Endometrial microvascular endothelial cells (primary cell): ENCODE results near the gene CHD5. TPM values are rescaled to one million over a fixed set of nuclear protein-coding genes. Genes with fewer than 3 reads are reported as not detected.

ENCODE experiments used
- in situ Hi-C: cut with HindIII; loops from 2 replicates; pipeline ENCODE4 v1.10.0; 2017; ENCODE audit warnings: low sequenced_read_pairs, low pct_unique_long_range_greater_than_20kb; ENCODE audit errors: inconsistent ontology term
- total RNA-seq: library from RNA; depleted of rRNA; stranded (reverse); fragments of >200 nt; gene quantifications from one replicate; pipeline ENCODE4 v1.2.3, GENCODE V29; 2015; ENCODE audit errors: inconsistent ontology term

CHD5 gene
- total RNA-seq, 1 donor from 2014 or later: not detected

DNA sequence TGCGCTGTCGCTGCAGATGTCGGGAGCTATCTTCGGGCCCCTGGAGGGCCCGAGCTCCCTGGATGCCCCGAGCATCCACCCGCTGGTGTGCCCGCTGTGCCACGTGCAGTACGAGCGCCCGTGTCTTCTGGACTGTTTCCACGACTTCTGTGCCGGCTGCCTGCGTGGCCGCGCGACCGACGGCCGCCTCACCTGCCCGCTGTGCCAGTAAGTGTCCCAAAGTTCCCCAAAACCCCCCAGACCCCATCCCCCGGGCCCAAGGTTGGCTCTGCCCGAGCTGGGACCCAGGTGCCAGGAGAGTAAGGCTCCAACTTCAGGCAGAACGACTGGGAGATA lies 26.4 kb upstream of the CHD5 start:
- in situ Hi-C loops: no loop called here

- in situ Hi-C loops: no loop called here
Measured at GRCh38 chr1:6205849-6206519, 25.9 kb upstream of the CHD5 start, which contains the start of gene RNF207. Gene RNF207 (plus strand): TSS chr1:6206119. CDS start chr1:6206536, 417 bp downstream.

DNA sequence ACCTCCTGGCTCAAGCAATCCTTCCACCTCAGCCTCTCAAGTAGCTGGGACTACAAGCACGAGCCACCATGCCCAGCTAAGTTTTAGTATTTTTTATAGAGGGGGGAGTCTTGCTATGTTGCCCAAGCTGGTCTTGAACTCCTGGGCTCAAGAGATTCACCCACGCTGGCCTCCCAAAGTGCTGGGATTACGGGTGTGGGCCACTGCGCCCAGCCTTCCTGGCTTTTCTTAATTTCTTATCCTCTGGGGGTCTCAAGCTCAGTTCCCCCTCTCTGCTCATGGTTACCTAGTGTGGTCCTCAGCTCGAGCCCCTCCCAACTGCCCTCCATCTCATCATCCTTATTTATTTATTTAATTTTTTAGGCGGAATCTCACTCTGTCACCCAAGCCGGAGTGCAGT lies 22.1 kb upstream of the CHD5 start:
- in situ Hi-C loops: no loop called here

DNA sequence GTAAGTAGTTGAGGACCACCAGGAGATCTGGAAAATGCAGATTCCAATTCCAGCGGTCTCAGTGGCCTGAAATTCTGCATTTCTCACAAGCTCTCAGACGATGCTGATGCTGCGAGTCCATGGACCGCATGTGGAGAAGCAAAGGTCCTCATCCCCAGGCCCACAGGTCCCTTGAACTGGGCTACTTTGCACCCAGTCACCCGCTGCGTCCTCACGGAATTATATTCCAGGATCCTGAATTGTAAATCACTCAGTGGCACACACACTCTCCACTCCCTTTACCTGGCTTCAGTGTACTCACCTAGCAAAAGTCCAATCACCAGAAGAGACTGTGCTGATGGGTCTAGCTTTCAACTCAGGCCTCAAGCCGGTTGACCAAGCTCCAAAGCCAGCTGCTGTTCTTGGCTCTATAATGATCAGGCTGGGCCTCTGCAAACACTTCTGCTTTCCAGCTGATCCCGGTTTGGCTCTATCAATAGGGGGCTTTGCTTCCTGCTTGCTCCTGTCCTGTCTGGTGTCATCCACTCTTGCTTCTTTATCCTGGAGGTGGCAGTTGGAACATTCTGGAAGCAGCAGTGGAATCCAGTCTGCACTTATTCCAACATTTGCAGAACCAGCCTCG lies 20.2 kb upstream of the CHD5 start:
- in situ Hi-C loops: no loop called here

DNA sequence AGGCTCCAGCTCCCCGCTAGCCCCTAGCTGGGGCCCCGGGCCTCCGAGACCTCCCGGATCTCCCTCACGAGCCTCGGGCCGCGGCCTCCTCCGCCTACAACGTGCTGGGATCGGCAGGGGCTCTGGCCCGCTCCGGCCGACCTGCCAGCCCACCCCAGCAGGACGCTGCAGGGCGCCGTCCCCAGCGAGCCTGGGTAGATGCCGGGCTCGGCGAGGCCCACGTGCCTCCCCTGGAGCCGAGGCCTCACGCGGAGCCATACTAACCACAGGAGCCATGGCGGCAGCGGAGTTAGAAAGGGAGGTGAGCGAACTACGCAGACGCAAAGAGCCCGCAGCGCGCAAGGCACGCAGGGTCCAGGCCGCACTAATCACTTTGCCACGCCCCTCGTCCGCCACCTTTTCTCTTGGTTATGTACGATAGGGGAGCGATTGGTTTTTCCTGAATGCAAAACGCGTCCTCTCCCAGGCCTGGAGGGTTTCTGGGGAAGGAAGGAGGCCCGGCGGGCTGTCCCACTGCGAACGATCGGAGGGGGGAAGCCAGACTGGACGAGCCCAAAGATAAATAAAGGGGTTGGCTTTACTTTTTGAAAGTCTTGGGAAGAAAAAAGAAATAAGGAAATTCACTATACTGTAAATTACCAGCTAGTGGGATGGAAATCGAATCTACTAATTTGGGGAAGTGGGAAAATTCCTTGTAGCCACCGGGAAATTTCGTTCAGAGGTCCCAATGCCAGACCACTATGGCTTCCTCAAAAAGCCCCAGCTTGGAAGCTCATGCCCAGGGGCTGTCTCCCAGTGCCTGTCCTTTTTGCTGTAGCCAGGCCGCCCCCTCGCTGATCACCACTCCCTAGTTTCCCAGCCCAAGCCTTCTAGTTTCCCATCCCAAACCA lies 19.4 kb upstream of the CHD5 start, which contains the start of gene RPL22:
Gene RPL22, minus strand, starts transcription at position 298 of the 890 bp plus-strand sequence. Its CDS starts 22 bp downstream, at position 276.
- in situ Hi-C loops: no loop called here

GRCh38 chr1:6198646-6199297 lies 18.7 kb upstream of the CHD5 start:
- in situ Hi-C loops: no loop called here

GRCh38 chr1:6197746-6198427 lies 17.8 kb upstream of the CHD5 start:
- in situ Hi-C loops: no loop called here

- in situ Hi-C loops: no loop called here
Measured at GRCh38 chr1:6191968-6192367, 11.8 kb upstream of the CHD5 start.

DNA sequence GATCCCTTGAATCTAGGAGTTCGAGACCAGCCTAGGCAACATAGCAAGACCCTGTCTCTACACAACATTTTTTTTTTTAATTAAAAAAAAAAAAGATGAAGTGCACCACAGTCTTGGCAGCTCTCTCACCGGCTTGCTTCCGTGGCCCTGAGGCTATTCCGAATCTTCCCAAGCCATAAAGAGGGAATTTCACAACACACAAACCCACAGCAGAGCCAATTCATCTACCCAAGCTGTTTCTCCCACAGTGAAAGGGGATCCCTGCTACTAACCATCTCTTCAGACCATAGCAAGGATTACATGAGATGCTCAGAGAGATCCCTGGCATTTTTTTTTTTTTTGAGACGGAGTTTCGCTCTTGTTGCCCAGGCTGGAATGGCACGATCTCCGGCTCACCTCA lies 8.3 kb upstream of the CHD5 start:
- in situ Hi-C loops: no loop called here

DNA sequence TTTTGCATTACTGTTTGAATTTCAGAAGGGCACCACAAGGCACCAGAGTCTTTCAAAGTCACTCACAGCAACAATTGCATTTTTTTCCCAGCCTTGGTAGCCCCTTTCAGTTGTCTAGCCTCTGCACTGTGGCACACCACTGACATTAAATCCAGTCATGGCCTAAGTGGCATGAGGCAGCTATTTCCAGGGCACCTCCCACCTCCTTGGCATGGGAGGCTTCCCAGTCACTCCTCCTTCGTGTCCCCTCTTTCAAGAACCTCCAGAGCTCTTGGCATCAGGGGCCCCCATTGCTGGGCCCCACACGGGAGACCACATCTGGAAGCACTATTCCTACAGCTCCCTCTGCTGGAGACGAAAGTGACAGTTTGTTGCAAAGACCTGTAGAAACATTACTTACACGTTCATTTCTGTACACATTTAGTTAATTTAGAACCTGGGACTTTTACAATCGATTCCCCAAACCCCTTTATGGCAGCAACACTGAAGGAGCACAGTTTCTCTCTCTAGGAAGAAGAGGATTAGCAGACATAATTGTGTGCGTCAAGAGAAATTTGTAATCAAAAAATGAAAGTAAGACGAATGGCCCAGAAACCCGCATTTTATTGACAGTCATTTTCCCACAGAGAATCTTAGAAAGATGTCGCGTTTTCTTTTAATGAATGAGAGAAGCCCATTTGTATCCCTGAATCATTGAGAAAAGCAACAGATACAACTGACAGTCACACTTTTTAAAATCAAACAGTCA lies 5.7 kb upstream of the CHD5 start:
- in situ Hi-C loops: no loop called here

GRCh38 chr1:6185151-6185550 lies 5.0 kb upstream of the CHD5 start:
- in situ Hi-C loops: no loop called here

- in situ Hi-C loops: no loop called here
Measured at GRCh38 chr1:6184083-6184783, 4.1 kb upstream of the CHD5 start.

- in situ Hi-C loops: no loop called here
Measured at GRCh38 chr1:6183520-6183989, 3.4 kb upstream of the CHD5 start.

- in situ Hi-C loops: no loop called here
Measured at GRCh38 chr1:6181347-6181770, 1.2 kb upstream of the CHD5 start.

GRCh38 chr1:6180707-6181311 lies 688 bp upstream of the CHD5 start:
- in situ Hi-C loops: no loop called here

DNA sequence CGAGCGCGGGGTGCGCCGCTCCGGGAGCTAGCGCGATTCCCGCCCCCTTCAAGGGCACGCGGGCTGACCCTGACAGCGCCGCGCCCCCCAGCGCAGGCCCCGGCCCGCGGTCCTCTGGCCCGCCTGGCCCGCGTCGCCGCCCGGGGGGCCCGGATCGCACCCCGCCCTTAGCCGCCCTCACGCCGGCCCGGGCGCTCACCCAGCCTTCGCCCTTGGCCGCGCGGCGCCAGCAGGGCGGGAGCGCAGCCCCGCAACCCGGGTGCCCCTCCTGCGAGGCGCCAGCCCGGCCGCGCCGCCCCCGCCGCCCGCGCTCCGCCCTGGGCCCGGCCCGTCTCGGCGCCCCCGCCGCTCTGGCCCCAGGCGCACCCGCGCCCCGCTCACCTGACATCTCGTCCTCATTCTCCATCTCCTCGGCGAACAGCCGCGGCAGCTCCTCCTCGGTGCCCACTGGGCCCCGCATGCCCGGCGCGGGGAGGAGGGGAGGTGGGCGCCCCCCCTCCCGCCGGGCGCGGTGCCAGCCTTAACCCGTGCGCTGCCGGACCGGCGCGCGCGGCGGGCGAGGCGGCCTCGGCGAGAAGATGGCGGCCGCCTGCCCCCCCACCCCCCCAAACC lies 451 bp downstream of the CHD5 start:
- in situ Hi-C loops: no loop called here
